Stimulated activated CD8-positive, alpha-beta memory T cell treated with anti-CD3 and anti-CD28 coated beads, Interleukin-15, amount 100 ng/mL, for 24 hours (primary cell): ENCODE measurements around the gene NOTCH3.

Experiments used
- DNase-seq: peaks from one replicate; pipeline ENCODE4 v3.0.0-alpha.2; 2020; ENCODE audit warnings: low read depth

The NOTCH3 gene

GRCh38 chr19:15161028-15161984, 39.5 kb downstream of the NOTCH3 start:
- no peak for DNase-seq

- DNase-seq = no peak
These were observed 41.5 kb downstream of the NOTCH3 start for GRCh38 chr19:15159251-15159650.

- no peak for DNase-seq
These were observed 44.4 kb downstream of the NOTCH3 start for GRCh38 chr19:15156391-15156790.

- no peak for DNase-seq
These were observed 45.5 kb downstream of the NOTCH3 start for GRCh38 chr19:15155296-15155695.

- no peak for DNase-seq
These were observed 46.7 kb downstream of the NOTCH3 start for GRCh38 chr19:15154002-15154612.

GRCh38 chr19:15149737-15150136, 51.1 kb downstream of the NOTCH3 start:
- no peak for DNase-seq

- DNase-seq = no peak
These were observed 53.7 kb downstream of the NOTCH3 start for GRCh38 chr19:15147090-15147489.

GRCh38 chr19:15144046-15144646, 56.6 kb downstream of the NOTCH3 start:
- no peak for DNase-seq

GRCh38 chr19:15142313-15142712, 58.5 kb downstream of the NOTCH3 start:
- DNase-seq = no peak

GRCh38 chr19:15141143-15141542, 59.7 kb downstream of the NOTCH3 start:
- DNase-seq = no peak

GRCh38 chr19:15138427-15138826, 62.4 kb downstream of the NOTCH3 start:
- no peak for DNase-seq

GRCh38 chr19:15137777-15138176, 63.0 kb downstream of the NOTCH3 start:
- DNase-seq = no peak

- DNase-seq = no peak
These were observed 64.4 kb downstream of the NOTCH3 start for GRCh38 chr19:15136234-15136954.

- DNase-seq = no peak
These were observed 70.8 kb downstream of the NOTCH3 start for GRCh38 chr19:15129856-15130585.

- DNase-seq = no peak
These were observed 72.5 kb downstream of the NOTCH3 start for GRCh38 chr19:15128162-15128770.

GRCh38 chr19:15126131-15126910, 74.5 kb downstream of the NOTCH3 start:
- DNase-seq = no peak

GRCh38 chr19:15125232-15126067, 75.3 kb downstream of the NOTCH3 start:
- DNase-seq = peak; percentile 95

GRCh38 chr19:15124572-15125231, 76.1 kb downstream of the NOTCH3 start:
- no peak for DNase-seq

GRCh38 chr19:15123900-15124299, 76.9 kb downstream of the NOTCH3 start:
- DNase-seq = no peak
